ENCODE results near the gene KBTBD3.

DNA sequence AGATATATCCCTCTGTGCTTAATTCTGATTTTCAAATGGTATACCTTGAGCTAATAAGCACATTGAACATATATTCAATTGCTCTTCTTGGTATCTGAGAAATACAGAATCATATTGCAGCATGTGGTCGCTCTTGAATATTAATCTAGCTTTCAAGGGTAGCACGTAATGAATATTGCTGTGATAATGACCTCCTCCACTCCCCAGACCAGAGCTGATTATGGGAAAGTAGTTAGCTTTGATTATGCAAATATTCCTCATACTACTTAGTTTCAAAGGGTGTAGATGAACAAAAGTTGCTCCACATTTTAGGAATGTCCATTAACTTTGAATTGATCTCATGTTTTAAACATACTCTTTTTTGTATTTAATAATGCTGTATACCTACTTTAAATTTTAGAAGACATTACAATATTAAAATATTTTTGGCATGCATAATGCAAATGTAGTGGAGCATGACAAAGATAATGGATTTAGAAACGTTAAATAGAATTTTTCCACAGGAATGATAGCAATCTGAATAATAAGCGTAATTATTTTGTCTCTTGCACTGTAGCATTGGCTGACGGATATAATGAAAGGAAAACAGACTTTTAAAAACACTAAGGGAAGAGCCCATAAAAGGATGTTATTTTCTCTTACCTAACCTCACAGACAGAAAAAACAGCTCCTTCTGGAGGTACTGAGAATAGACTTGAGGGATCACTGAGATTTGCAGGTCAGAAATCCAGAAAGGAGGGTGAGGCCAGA, 27.2 kb downstream of the KBTBD3 start:
- TF ChIP-seq POLR2A (IDR thresholded peaks at IDR 0.05) (no peak), EP300 (IDR thresholded peaks at IDR 0.05) (no peak)
- TF ChIP-seq, protein P1, sequence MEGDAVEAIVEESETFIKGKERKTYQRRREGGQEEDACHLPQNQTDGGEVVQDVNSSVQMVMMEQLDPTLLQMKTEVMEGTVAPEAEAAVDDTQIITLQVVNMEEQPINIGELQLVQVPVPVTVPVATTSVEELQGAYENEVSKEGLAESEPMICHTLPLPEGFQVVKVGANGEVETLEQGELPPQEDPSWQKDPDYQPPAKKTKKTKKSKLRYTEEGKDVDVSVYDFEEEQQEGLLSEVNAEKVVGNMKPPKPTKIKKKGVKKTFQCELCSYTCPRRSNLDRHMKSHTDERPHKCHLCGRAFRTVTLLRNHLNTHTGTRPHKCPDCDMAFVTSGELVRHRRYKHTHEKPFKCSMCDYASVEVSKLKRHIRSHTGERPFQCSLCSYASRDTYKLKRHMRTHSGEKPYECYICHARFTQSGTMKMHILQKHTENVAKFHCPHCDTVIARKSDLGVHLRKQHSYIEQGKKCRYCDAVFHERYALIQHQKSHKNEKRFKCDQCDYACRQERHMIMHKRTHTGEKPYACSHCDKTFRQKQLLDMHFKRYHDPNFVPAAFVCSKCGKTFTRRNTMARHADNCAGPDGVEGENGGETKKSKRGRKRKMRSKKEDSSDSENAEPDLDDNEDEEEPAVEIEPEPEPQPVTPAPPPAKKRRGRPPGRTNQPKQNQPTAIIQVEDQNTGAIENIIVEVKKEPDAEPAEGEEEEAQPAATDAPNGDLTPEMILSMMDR (IDR thresholded peaks at IDR 0.05): no peak

All from tibial nerve (tissue), 4 donors.